ENCODE data around the gene TESK1. TPM values are rescaled to one million over a fixed set of nuclear protein-coding genes. Genes with fewer than 3 reads are reported as not detected.

The TESK1 gene
- total and polyA plus RNA-seq, 2 experiments from 2014 or later, result 6.8 to 10.7 TPM

DNA sequence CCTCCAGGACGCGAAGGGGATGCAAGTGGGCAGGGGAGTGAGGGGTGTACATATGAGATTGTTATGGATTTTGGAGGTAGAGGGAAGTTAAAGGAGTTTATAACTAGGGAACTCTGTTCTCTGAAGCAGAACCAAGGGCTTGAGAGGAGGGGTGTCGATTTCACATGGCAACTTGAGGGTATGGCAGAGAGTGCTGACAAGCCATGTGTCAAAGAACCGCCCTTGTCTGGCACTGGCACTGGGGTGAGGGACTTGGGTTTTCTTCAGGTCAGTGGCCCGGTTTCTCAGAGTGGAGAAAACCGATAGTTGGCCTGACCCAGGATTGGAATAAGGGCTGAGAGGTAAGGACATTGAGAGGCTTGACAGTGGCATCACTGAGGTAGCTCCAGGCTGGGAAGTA is 47.7 kb upstream of the TESK1 start:
- Mint-ChIP-seq H3K36me3 (ENCODE audit: low read depth) (no peaks in the 10 kb centered on the region; the same call in 2 of the 3 replicates), H3K4me3 (no peak overlapping the region), H3K27ac (no peak overlapping the region), H3K9me3 (no peaks in the 10 kb centered on the region), H3K4me1 (peaks cover 4% of the 10 kb centered on the region; the same call in 2 of the 3 replicates), H3K27me3 (ENCODE audit: insufficient read depth, low read depth, poor library complexity) (peaks cover 4% of the 10 kb centered on the region)
- Histone ChIP-seq H3F3A (replicated peaks; ENCODE audit: low read depth) (no peaks in the 10 kb centered on the region), H3K4me1 (ENCODE audit: insufficient read depth) (no peaks in the 10 kb centered on the region), H3K36me3 (ENCODE audit: insufficient read depth) (no peaks in the 10 kb centered on the region), H3K4me2 (no peak overlapping the region), H3K9me2 (ENCODE audit: insufficient read depth) (no peaks in the 10 kb centered on the region), H3K27me3 (ENCODE audit: insufficient read depth) (no peaks in the 10 kb centered on the region), H3K79me2 (replicated peaks; ENCODE audit: insufficient read depth) (no peaks in the 10 kb centered on the region), H3K4me3 (no peak overlapping the region), H4K20me1 (replicated peaks; ENCODE audit: insufficient read depth) (no peaks in the 10 kb centered on the region), H3K27ac (ENCODE audit: low read depth) (no peak overlapping the region), H2AFZ (no peak overlapping the region)
- no peak for ATAC-seq
- DNase-seq (ENCODE audit: low spot score), result no peak
- TF ChIP-seq ZNF331 (CRISPR knock-in tag; IDR thresholded peaks at IDR 0.05; ENCODE audit: low read depth) (no peak), STAT1 (IDR thresholded peaks at IDR 0.05; ENCODE audit: unreplicated experiment) (no peak), ZNF114 (CRISPR knock-in tag; IDR thresholded peaks at IDR 0.05) (no peak), EZH2 (IDR thresholded peaks at IDR 0.05; ENCODE audit: low read depth, unreplicated experiment) (no peak), NANOG (IDR thresholded peaks at IDR 0.05; ENCODE audit: borderline replicate concordance) (no peak), CREB1 (CRISPR knock-in tag; IDR thresholded peaks at IDR 0.05; ENCODE audit: low read depth) (no peak), EZH2phosphoT487 (IDR thresholded peaks at IDR 0.05; ENCODE audit: unreplicated experiment) (no peak), POLR2AphosphoS5 (IDR thresholded peaks at IDR 0.05; ENCODE audit: low read depth) (no peak), JUNB (IDR thresholded peaks at IDR 0.05; ENCODE audit: unreplicated experiment) (no peak)
- TF ChIP-seq, protein P1, sequence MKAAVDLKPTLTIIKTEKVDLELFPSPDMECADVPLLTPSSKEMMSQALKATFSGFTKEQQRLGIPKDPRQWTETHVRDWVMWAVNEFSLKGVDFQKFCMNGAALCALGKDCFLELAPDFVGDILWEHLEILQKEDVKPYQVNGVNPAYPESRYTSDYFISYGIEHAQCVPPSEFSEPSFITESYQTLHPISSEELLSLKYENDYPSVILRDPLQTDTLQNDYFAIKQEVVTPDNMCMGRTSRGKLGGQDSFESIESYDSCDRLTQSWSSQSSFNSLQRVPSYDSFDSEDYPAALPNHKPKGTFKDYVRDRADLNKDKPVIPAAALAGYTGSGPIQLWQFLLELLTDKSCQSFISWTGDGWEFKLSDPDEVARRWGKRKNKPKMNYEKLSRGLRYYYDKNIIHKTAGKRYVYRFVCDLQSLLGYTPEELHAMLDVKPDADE (IDR thresholded peaks at IDR 0.05), result no peak
- TF ChIP-seq, protein P2, sequence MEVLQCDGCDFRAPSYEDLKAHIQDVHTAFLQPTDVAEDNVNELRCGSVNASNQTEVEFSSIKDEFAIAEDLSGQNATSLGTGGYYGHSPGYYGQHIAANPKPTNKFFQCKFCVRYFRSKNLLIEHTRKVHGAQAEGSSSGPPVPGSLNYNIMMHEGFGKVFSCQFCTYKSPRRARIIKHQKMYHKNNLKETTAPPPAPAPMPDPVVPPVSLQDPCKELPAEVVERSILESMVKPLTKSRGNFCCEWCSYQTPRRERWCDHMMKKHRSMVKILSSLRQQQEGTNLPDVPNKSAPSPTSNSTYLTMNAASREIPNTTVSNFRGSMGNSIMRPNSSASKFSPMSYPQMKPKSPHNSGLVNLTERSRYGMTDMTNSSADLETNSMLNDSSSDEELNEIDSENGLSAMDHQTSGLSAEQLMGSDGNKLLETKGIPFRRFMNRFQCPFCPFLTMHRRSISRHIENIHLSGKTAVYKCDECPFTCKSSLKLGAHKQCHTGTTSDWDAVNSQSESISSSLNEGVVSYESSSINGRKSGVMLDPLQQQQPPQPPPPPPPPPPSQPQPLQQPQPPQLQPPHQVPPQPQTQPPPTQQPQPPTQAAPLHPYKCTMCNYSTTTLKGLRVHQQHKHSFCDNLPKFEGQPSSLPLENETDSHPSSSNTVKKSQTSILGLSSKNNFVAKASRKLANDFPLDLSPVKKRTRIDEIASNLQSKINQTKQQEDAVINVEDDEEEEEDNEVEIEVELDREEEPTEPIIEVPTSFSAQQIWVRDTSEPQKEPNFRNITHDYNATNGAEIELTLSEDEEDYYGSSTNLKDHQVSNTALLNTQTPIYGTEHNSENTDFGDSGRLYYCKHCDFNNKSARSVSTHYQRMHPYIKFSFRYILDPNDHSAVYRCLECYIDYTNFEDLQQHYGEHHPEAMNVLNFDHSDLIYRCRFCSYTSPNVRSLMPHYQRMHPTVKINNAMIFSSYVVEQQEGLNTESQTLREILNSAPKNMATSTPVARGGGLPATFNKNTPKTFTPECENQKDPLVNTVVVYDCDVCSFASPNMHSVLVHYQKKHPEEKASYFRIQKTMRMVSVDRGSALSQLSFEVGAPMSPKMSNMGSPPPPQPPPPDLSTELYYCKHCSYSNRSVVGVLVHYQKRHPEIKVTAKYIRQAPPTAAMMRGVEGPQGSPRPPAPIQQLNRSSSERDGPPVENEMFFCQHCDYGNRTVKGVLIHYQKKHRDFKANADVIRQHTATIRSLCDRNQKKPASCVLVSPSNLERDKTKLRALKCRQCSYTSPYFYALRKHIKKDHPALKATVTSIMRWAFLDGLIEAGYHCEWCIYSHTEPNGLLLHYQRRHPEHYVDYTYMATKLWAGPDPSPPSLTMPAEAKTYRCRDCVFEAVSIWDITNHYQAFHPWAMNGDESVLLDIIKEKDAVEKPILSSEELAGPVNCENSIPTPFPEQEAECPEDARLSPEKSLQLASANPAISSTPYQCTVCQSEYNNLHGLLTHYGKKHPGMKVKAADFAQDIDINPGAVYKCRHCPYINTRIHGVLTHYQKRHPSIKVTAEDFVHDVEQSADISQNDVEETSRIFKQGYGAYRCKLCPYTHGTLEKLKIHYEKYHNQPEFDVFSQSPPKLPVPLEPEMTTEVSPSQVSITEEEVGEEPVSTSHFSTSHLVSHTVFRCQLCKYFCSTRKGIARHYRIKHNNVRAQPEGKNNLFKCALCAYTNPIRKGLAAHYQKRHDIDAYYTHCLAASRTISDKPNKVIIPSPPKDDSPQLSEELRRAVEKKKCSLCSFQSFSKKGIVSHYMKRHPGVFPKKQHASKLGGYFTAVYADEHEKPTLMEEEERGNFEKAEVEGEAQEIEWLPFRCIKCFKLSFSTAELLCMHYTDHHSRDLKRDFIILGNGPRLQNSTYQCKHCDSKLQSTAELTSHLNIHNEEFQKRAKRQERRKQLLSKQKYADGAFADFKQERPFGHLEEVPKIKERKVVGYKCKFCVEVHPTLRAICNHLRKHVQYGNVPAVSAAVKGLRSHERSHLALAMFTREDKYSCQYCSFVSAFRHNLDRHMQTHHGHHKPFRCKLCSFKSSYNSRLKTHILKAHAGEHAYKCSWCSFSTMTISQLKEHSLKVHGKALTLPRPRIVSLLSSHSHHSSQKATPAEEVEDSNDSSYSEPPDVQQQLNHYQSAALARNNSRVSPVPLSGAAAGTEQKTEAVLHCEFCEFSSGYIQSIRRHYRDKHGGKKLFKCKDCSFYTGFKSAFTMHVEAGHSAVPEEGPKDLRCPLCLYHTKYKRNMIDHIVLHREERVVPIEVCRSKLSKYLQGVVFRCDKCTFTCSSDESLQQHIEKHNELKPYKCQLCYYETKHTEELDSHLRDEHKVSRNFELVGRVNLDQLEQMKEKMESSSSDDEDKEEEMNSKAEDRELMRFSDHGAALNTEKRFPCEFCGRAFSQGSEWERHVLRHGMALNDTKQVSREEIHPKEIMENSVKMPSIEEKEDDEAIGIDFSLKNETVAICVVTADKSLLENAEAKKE (CRISPR knock-in tag; IDR thresholded peaks at IDR 0.05), result no peak
- TF ChIP-seq, protein P3, sequence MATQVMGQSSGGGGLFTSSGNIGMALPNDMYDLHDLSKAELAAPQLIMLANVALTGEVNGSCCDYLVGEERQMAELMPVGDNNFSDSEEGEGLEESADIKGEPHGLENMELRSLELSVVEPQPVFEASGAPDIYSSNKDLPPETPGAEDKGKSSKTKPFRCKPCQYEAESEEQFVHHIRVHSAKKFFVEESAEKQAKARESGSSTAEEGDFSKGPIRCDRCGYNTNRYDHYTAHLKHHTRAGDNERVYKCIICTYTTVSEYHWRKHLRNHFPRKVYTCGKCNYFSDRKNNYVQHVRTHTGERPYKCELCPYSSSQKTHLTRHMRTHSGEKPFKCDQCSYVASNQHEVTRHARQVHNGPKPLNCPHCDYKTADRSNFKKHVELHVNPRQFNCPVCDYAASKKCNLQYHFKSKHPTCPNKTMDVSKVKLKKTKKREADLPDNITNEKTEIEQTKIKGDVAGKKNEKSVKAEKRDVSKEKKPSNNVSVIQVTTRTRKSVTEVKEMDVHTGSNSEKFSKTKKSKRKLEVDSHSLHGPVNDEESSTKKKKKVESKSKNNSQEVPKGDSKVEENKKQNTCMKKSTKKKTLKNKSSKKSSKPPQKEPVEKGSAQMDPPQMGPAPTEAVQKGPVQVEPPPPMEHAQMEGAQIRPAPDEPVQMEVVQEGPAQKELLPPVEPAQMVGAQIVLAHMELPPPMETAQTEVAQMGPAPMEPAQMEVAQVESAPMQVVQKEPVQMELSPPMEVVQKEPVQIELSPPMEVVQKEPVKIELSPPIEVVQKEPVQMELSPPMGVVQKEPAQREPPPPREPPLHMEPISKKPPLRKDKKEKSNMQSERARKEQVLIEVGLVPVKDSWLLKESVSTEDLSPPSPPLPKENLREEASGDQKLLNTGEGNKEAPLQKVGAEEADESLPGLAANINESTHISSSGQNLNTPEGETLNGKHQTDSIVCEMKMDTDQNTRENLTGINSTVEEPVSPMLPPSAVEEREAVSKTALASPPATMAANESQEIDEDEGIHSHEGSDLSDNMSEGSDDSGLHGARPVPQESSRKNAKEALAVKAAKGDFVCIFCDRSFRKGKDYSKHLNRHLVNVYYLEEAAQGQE (IDR thresholded peaks at IDR 0.05; ENCODE audit: unreplicated experiment), result no peak
- TF ChIP-seq, protein P4, sequence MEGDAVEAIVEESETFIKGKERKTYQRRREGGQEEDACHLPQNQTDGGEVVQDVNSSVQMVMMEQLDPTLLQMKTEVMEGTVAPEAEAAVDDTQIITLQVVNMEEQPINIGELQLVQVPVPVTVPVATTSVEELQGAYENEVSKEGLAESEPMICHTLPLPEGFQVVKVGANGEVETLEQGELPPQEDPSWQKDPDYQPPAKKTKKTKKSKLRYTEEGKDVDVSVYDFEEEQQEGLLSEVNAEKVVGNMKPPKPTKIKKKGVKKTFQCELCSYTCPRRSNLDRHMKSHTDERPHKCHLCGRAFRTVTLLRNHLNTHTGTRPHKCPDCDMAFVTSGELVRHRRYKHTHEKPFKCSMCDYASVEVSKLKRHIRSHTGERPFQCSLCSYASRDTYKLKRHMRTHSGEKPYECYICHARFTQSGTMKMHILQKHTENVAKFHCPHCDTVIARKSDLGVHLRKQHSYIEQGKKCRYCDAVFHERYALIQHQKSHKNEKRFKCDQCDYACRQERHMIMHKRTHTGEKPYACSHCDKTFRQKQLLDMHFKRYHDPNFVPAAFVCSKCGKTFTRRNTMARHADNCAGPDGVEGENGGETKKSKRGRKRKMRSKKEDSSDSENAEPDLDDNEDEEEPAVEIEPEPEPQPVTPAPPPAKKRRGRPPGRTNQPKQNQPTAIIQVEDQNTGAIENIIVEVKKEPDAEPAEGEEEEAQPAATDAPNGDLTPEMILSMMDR (conservative IDR thresholded peaks at IDR 0.05; ENCODE audit: low read depth in 2 of 2), result no peak
